SK-N-MC (cell line): ENCODE data around the gene HJURP.

Source experiments
- EZH2 ChIP-seq: fragments of 200-600 bp; sonication (generic); IDR thresholded peaks from one replicate; pipeline ENCODE4 v1.6.1; 2017; ENCODE audit warnings: antibody characterized with exemption
- FOXP2 ChIP-seq: optimal IDR thresholded peaks from 2 replicates; pipeline ENCODE3; 2011; ENCODE audit warnings: mild to moderate bottlenecking, moderate library complexity; ENCODE audit not compliant: insufficient read depth; ENCODE audit errors: extremely low read length, control extremely low read depth
- POLR2AphosphoS5 ChIP-seq: IDR thresholded peaks from 2 replicates; pipeline ENCODE4 v1.6.1; 2012; ENCODE audit warnings: mild to moderate bottlenecking, low read depth, low read length, borderline replicate concordance

- TF ChIP-seq EZH2 (no peak), POLR2AphosphoS5 (no peak), FOXP2 (no peak)
Measured at GRCh38 chr2:233794128-233794658, 60.1 kb downstream of the HJURP start.
